Right lobe of liver (tissue), 6 donors: ENCODE data around the gene RBM19. TPM values are rescaled to one million over a fixed set of nuclear protein-coding genes. Genes with fewer than 3 reads are reported as not detected.

Source experiments
- ATAC-seq, 4 donors: fragments of 200-7000 bp; cut with Tn5 transposase; one replicate each; pipeline ENCODE4 v1.9.1; 2020; ENCODE audit warnings: mild to moderate bottlenecking in 4 of 4, moderate library complexity in 4 of 4
- DNase-seq, 3 donors: peaks; one replicate each; pipeline ENCODE4 v3.0.0-alpha.2; 2020
- H3K27ac ChIP-seq, 3 donors: fragments of 200-600 bp; one replicate each; pipeline ENCODE4 v1.8.0; 2022
- H3K27me3 ChIP-seq, 2 donors: fragments of 200-600 bp; one replicate each; pipeline ENCODE4 v1.8.0; 2022
- H3K36me3 ChIP-seq, 4 donors: fragments of 200-600 bp; sonication (generic) in 1 of 4; one replicate each; pipeline versions ENCODE4 v1.5.1 to v1.8.0; 2017 to 2022; ENCODE audit warnings: control low read depth in 1 of 4
- H3K4me1 ChIP-seq, 4 donors: fragments of 200-600 bp; sonication (generic) in 1 of 4; one replicate each; pipeline versions ENCODE4 v1.5.1 to v1.8.0; 2017 to 2022; ENCODE audit warnings: control low read depth in 1 of 4
- H3K4me3 ChIP-seq, 3 donors: fragments of 200-600 bp; one replicate each; pipeline ENCODE4 v1.8.0; 2022
- H3K9me3 ChIP-seq, 4 donors: fragments of 200-600 bp; sonication (generic) in 1 of 4; one replicate each; pipeline versions ENCODE4 v1.5.1 to v1.8.0; 2017 to 2022; ENCODE audit warnings: control low read depth in 1 of 4
- CTCF ChIP-seq, 4 donors: fragments of 200-600 bp in 3 of 4; fragments of 450-650 bp in 1 of 4; IDR thresholded peaks; one replicate each; pipeline versions ENCODE4 v1.5.1 to v1.8.0; 2016 to 2022; ENCODE audit warnings: antibody characterized with exemption in 4 of 4, mild to moderate bottlenecking in 2 of 4
- POLR2A ChIP-seq: fragments of 450-650 bp; IDR thresholded peaks from one replicate; pipeline ENCODE4 v1.6.1; 2017; ENCODE audit warnings: antibody characterized with exemption, mild to moderate bottlenecking
- WGBS: methylation state at CpG from one replicate; pipeline ENCODE4 v1.1.6; 2018; ENCODE audit warnings: low coverage, low lambda C conversion rate; ENCODE audit not compliant: insufficient coverage; ENCODE audit errors: missing lambda C conversion rate; 5-methylcytosine and 5-hydroxymethylcytosine counted together
- intact Hi-C, 2 donors: fragments of 100-400 bp; cut with DNase I; formaldehyde crosslinking; loops; one replicate each; pipeline versions ENCODE4 v1.11.2 to v1.14.1; 2022
- total RNA-seq, 6 experiments: library from RNA; depleted of rRNA in 2 of 6; stranded (reverse); fragments of >200 nt in 2 of 6; fragmentation: NEBNext Ultra II Directional in 3 of 6; extraction: Animal tissue kit (Norgen Biotek cat#: 25700) in 3 of 6; gene quantifications; one replicate each; pipeline versions ENCODE4 v1.1.0 to v1.2.4, GENCODE V29; 2016 to 2023
- donor health status: DM: no; HTN: yes; CAD: no.
- donor health status: DM: no; HTN: no; CAD: no.
- donor health status: DM: no; HTN: no; CAD: no.
- donor health status: DM: no; HTN: yes; CAD: no.
- donor health status: DM: no; HTN: yes; CAD: no.

The RBM19 gene
- total RNA-seq, 6 experiments from 2014 or later = 11.3 to 17.2 (median 14.2) TPM

DNA sequence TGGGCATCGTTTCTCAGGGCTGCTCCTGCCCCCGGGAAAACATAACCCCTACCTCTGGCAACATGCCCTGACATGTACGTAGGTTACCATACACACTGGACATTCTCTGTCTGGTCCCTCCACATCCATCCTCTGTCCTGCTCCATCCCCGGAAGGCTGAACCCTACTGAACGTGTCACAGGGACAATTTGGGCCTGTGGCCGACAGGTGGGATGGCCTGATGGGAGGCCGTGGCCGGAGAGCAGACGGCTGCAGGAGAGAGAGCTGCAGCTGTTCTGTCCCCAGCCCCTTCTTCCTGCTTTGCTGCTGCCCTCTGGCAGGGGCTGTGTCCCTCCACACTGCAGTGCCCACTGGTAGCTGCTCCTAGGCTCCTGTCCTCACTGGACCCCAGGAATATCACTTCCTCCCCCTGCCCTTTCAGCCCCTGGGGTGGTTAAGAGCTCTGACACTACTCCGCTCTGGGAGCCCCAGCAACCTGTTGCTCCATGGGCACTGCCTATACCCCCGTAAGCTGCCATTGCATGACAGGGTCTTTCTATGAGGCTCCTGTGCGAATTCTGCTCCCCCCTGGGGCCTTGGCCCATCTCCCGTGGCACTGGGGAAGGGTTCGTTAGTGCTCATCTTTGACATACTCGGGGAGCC, 125.6 kb downstream of the RBM19 start:
- no peaks in the 10 kb centered on the region for H3K9me3 ChIP-seq
- ATAC-seq (no peak), DNase-seq (no peak)
- TF ChIP-seq CTCF (IDR thresholded peaks at IDR 0.05) = no peak
- no peak for TF ChIP-seq POLR2A
- no peaks in the 10 kb centered on the region for H3K36me3 ChIP-seq
- H3K27me3 ChIP-seq = no peaks in the 10 kb centered on the region
- no peaks in the 10 kb centered on the region for H3K4me1 ChIP-seq
- intact Hi-C loops = no loop called here
- no peak overlapping the region for H3K27ac ChIP-seq
- no peak overlapping the region for H3K4me3 ChIP-seq
- WGBS = 80% methylated on average over 7 of the region's 15 CpGs

DNA sequence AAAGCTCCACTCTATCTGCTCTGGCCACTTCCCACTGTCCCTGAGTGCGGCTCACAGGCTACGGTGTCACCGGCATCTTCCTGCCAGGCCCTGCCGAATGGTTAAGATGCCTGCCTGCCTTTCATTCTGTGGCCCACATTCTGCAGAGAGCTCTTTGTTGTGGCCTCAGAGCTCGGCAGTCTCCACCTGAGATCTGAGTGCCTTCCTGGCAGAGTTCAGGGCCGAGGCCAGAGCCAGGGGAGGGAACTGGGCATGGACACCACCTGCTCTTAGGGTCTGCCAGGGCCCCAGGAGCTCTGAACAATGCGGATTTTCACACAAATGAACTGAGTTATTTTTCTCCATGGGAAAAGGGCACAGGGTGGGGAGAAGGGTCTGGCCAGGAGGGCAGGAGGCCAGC, 127.2 kb downstream of the RBM19 start:
- H3K4me3 ChIP-seq = no peak overlapping the region
- H3K9me3 ChIP-seq = no peaks in the 10 kb centered on the region
- TF ChIP-seq CTCF (IDR thresholded peaks at IDR 0.05) = no peak
- no peak for TF ChIP-seq POLR2A
- no peaks in the 10 kb centered on the region for H3K4me1 ChIP-seq
- ATAC-seq (no peak), DNase-seq (no peak)
- no peaks in the 10 kb centered on the region for H3K36me3 ChIP-seq
- intact Hi-C loops = no loop called here
- WGBS = 100% methylated on average over 3 of the region's 7 CpGs
- H3K27me3 ChIP-seq = no peaks in the 10 kb centered on the region
- H3K27ac ChIP-seq = no peak overlapping the region

GRCh38 chr12:113837528-113838296, 128.4 kb downstream of the RBM19 start:
- intact Hi-C loops = no loop called here
- ATAC-seq (no peak), DNase-seq (no peak)
- Histone ChIP-seq H3K4me3 (no peak overlapping the region), H3K27ac (no peak overlapping the region), H3K27me3 (no peaks in the 10 kb centered on the region), H3K9me3 (no peaks in the 10 kb centered on the region), H3K36me3 (no peaks in the 10 kb centered on the region), H3K4me1 (no peaks in the 10 kb centered on the region)
- TF ChIP-seq POLR2A = no peak
- TF ChIP-seq CTCF (IDR thresholded peaks at IDR 0.05) = no peak
- 81% methylated on average over 14 of the region's 15 CpGs for WGBS

DNA sequence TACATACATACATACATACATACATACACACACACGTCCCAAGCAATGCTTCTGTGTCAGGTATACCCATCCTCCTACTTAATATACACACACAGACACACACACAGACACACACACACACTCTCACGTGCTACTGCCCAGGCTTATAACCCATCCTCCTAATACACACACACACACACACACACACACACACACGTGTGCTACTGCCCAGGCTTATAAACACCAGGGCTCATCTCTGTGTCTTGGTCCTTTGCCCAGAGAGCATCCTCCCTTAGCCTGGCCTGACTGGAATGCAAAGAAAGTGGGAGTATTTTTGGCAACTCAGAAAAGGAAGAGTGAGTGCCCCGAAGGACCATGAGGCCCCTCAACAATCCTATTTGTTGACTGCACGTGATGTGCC, 129.0 kb downstream of the RBM19 start:
- no peaks in the 10 kb centered on the region for H3K4me1 ChIP-seq
- H3K9me3 ChIP-seq = no peaks in the 10 kb centered on the region
- ATAC-seq (no peak), DNase-seq (no peak)
- TF ChIP-seq CTCF (IDR thresholded peaks at IDR 0.05) (no peak), POLR2A (no peak)
- WGBS = 70% methylated on average over 3 of the region's 5 CpGs
- no peaks in the 10 kb centered on the region for H3K36me3 ChIP-seq
- H3K4me3 ChIP-seq = no peak overlapping the region
- no peaks in the 10 kb centered on the region for H3K27me3 ChIP-seq
- intact Hi-C loops = no loop called here
- H3K27ac ChIP-seq = no peak overlapping the region
